Chondrocyte (in vitro differentiated cells): Measurements from ENCODE around the gene SLC5A6. TPM values are rescaled to one million over a fixed set of nuclear protein-coding genes. Genes with fewer than 3 reads are reported as not detected.

Experiments
- DNase-seq: peaks from one replicate; pipeline ENCODE4 v3.0.0; 2021; ENCODE audit warnings: mixed read lengths, low spot score
- H3K27ac Mint-ChIP-seq: one replicate; pipeline ENCODE4 v1.8.0; 2021; ENCODE audit warnings: mild to moderate bottlenecking, moderate library complexity, mixed read lengths; ENCODE audit not compliant: unreplicated experiment
- H3K27me3 Mint-ChIP-seq: 2 replicates; pipeline ENCODE4 v1.8.0; 2021; ENCODE audit warnings: low read depth, mixed read lengths
- H3K36me3 Mint-ChIP-seq: 2 replicates; pipeline ENCODE4 v1.8.0; 2021; ENCODE audit warnings: low read depth, mixed read lengths
- H3K4me1 Mint-ChIP-seq: 2 replicates; pipeline ENCODE4 v1.8.0; 2021; ENCODE audit warnings: low read depth, mild to moderate bottlenecking, mixed read lengths
- H3K4me3 Mint-ChIP-seq: one replicate; pipeline ENCODE4 v1.8.0; 2021; ENCODE audit warnings: mild to moderate bottlenecking, moderate library complexity, mixed read lengths; ENCODE audit not compliant: unreplicated experiment
- H3K9me3 Mint-ChIP-seq: 2 replicates; pipeline ENCODE4 v1.8.0; 2021; ENCODE audit warnings: low read depth, mixed read lengths
- total RNA-seq: library from RNA; stranded (reverse); gene quantifications from 3 replicates; pipeline ENCODE4 v1.2.1, GENCODE V29; 2021
- TF ChIP-seq, protein P1 (sequence below): fragments of 200-600 bp; sonication (generic); IDR thresholded peaks from 2 replicates; pipeline ENCODE4 v1.5.0; 2021; ENCODE audit warnings: antibody characterized with exemption, mild to moderate bottlenecking, moderate library complexity

The SLC5A6 gene
- total RNA-seq, 1 donor from 2014 or later, result 24.3 TPM

DNA sequence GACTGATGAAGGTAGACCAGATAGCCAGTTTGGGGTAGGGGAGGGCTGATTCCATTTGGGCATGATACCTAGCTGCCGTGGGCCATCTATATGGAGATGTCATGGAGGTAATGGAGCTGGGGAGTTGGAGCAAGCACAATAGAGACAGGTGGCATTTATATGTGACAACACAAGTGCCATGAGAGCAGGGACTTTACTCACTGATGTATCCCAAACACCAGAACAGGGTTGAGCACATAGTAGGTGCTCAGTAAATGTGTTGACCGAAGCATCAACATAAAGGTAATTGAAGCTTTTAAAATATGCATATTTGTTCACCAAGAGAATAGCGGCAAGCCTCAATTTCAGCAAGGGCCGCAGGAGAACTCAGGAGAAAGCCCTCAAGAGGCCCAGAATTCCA, 35.8 kb upstream of the SLC5A6 start:
- Mint-ChIP-seq H3K27me3 (no peaks in the 10 kb centered on the region), H3K4me1 (peaks cover 17% of the 10 kb centered on the region), H3K36me3 (peaks cover 14% of the 10 kb centered on the region), H3K9me3 (no peaks in the 10 kb centered on the region), H3K4me3 (no peak overlapping the region), H3K27ac (no peak overlapping the region)
- no peak for DNase-seq
- TF ChIP-seq, protein P1, sequence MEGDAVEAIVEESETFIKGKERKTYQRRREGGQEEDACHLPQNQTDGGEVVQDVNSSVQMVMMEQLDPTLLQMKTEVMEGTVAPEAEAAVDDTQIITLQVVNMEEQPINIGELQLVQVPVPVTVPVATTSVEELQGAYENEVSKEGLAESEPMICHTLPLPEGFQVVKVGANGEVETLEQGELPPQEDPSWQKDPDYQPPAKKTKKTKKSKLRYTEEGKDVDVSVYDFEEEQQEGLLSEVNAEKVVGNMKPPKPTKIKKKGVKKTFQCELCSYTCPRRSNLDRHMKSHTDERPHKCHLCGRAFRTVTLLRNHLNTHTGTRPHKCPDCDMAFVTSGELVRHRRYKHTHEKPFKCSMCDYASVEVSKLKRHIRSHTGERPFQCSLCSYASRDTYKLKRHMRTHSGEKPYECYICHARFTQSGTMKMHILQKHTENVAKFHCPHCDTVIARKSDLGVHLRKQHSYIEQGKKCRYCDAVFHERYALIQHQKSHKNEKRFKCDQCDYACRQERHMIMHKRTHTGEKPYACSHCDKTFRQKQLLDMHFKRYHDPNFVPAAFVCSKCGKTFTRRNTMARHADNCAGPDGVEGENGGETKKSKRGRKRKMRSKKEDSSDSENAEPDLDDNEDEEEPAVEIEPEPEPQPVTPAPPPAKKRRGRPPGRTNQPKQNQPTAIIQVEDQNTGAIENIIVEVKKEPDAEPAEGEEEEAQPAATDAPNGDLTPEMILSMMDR, result no peak

DNA sequence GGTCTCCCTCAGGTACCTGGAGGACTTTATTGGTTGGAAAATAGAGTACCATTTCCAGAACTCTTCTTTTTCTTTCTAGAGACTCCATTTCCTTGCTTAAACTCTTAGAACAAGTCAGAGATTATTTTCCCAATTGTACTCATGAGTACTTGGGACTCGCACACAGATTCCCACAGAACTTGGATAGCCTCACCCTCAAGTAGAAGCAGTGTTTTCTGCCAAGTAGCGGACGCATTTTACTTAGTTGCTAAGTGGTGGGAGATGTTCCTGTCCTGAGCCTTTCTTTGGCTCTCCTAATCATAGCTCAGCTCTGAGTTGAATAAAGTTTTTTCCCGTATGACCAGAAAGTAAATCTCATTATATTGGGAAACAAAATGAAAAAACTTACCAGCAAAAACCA, 33.6 kb upstream of the SLC5A6 start:
- Mint-ChIP-seq H3K4me3 (no peak overlapping the region), H3K4me1 (peaks cover 17% of the 10 kb centered on the region), H3K27me3 (no peaks in the 10 kb centered on the region), H3K27ac (no peak overlapping the region), H3K36me3 (peaks cover 32% of the 10 kb centered on the region), H3K9me3 (no peaks in the 10 kb centered on the region)
- DNase-seq, result no peak
- TF ChIP-seq, protein P1, result no peak

DNA sequence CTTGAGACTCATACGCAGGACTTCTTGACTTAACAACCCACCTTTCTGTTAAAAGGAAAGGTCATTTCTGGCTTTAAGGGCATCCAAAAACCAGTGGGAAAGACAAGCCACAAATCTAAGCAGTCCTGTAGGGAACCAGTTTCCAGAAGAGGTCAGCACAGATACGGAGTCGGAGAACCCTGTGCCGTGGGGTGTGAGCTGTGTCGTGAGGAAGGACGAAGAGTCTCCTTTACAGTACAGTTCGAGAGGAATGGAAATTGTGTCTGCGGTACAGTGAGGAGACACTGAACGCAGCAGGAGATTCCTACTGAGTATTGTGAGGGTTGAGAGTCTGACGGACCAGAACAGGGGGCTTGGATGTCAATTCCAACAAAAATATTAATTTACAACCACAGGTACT, 33.0 kb upstream of the SLC5A6 start:
- Mint-ChIP-seq H3K9me3 (no peaks in the 10 kb centered on the region), H3K4me1 (peaks cover 17% of the 10 kb centered on the region), H3K36me3 (peaks cover 37% of the 10 kb centered on the region), H3K27me3 (no peaks in the 10 kb centered on the region), H3K27ac (no peak overlapping the region), H3K4me3 (no peak overlapping the region)
- DNase-seq, result no peak
- TF ChIP-seq, protein P1, result no peak

DNA sequence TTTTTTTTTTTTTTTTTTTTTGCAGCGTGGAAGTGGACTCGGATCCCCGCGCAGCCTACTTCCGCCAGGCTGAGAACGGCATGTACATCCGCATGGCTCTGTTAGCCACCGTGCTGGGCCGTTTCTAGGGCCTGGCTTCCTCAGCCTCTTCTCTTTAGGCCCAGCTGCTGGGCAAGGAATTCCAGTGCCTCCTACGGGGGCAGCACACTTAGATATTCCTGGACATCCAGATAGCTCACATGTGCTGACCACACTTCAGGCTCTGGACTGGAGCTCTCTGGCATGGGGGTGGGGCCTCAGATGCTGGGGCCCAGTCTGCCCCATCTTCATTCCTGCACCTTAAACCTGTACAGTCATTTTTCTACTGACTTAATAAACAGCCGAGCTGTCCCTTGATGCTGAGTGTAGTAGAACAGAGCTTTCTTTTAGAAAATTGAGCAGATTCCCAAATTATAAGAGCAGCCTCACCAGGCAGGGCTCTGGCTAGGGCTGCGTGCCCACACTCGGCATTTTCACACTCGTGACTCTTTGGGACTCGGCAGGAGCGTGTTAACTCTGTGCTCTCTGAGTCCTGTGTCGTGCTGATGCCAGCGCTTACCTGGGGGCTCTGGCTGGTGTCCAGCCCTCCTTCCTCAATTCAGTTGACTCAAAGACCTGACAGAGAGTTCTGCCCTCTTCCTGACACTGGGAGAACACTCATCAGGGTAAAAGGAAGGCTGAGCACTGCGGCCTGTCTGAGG, 31.5 kb upstream of the SLC5A6 start:
- H3K4me3 Mint-ChIP-seq, result no peak overlapping the region
- DNase-seq, result no peak
- H3K27ac Mint-ChIP-seq, result no peak overlapping the region
- no peaks in the 10 kb centered on the region for H3K27me3 Mint-ChIP-seq
- peaks cover 45% of the 10 kb centered on the region for H3K36me3 Mint-ChIP-seq
- no peaks in the 10 kb centered on the region for H3K9me3 Mint-ChIP-seq
- H3K4me1 Mint-ChIP-seq, result peaks cover 6% of the 10 kb centered on the region
- TF ChIP-seq, protein P1, result no peak

DNA sequence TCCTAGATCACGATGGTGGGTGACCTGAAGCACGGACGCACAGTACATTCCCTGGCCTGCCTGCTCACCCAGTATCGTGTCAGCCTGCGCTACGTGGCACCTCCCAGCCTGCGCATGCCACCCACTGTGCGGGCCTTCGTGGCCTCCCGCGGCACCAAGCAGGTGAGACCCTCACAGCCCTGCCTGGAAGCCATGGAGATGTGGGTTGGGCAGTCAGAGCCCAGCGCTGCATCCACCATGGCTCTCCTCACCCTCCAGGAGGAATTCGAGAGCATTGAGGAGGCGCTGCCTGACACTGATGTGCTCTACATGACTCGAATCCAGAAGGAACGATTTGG, 30.5 kb upstream of the SLC5A6 start:
- Mint-ChIP-seq H3K36me3 (peaks cover 52% of the 10 kb centered on the region), H3K4me3 (no peak overlapping the region), H3K4me1 (no peaks in the 10 kb centered on the region), H3K27ac (no peak overlapping the region), H3K9me3 (no peaks in the 10 kb centered on the region), H3K27me3 (no peaks in the 10 kb centered on the region)
- DNase-seq, result no peak
- TF ChIP-seq, protein P1, result no peak
